Epithelial cell of esophagus (primary cell): ENCODE data around the gene PSTPIP2.
A peak's percentile ranks its signal among the peaks of the same experiment; 100 is the strongest.

Source experiments
- DNase-seq: peaks from one replicate; pipeline ENCODE4 v3.0.0; 2010; ENCODE audit warnings: low read depth
- H3K4me3 ChIP-seq: 2 replicates; pipeline ENCODE4 v1.5.1; 2011; ENCODE audit warnings: mild to moderate bottlenecking, low read length, control low read depth
- CTCF ChIP-seq: IDR thresholded peaks from 2 replicates; pipeline ENCODE4 v1.5.1; 2011; ENCODE audit warnings: low read depth, mild to moderate bottlenecking, low read length, control low read depth, inconsistent platforms; ENCODE audit not compliant: insufficient read depth; ENCODE audit errors: missing control alignments

PSTPIP2 gene, protein sequence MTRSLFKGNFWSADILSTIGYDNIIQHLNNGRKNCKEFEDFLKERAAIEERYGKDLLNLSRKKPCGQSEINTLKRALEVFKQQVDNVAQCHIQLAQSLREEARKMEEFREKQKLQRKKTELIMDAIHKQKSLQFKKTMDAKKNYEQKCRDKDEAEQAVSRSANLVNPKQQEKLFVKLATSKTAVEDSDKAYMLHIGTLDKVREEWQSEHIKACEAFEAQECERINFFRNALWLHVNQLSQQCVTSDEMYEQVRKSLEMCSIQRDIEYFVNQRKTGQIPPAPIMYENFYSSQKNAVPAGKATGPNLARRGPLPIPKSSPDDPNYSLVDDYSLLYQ

DNA sequence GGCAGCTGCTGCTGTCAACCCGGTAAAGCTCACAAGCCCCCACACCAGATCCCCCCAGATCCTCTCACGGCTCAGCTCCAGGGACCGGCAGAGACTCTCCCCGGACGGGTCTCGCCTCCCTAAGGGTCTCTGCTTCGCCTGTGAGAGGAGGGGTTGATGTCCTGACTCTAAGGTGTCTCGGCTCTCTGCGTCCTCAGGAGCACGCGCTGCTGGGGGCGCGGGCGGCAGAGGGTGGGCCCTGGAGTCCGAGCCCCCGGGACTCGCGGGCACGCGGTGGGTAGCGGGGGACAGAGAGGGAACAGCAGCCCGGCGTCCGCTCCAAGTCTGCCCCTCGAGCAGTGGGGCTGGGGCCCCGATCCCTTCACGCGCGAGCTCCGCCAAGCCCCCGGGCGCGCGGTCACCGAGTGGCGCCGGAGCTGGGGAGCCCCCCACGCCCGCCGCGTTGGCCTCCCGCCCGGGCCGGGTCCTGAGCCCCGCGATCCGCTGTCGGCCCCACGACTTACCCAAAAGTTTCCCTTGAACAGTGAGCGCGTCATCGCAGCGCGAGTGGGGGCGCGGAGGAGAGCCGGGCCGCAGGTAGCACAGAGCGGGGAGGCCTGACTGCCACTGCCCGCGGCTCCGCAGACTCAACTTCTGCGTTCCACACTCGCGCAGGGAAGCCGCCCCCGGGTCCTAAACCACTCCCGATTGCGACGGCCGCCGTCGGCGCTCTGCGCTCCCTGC lies at the start of gene PSTPIP2:
Gene PSTPIP2 (minus strand): TSS at position 608 of the 723 bp plus-strand sequence. CDS start 72 bp downstream, at position 536.
- DNase-seq, result peak; percentile 76
- H3K4me3 ChIP-seq, result peak within 1 kb of the TSS; percentile 79
- TF ChIP-seq CTCF, result no peak

- DNase-seq, result no peak
- H3K4me3 ChIP-seq, result no peak overlapping the region
- TF ChIP-seq CTCF, result no peak
These were observed 41.7 kb upstream of the PSTPIP2 start for GRCh38 chr18:46113751-46114150.

DNA sequence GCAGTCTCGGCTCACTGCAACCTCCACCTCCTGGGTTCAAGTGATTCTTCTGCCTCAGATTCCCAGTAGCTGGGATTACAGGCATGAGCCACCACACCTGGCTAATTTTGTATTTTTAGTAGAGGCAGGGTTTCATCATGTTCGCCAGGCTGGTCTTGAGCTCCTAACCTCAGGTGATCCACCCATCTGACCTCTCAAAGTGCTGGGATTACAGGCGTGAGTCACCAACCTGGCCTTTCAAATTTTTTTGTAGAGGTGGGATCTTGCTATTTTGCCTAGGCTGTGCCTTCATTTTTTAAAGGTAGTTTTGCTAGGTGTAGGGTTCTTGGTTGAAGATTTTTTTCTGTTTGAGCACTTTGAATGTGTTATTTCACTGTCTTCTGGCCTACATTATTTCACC lies 38.3 kb upstream of the PSTPIP2 start:
- no peak overlapping the region for H3K4me3 ChIP-seq
- no peak for DNase-seq
- no peak for TF ChIP-seq CTCF

DNA sequence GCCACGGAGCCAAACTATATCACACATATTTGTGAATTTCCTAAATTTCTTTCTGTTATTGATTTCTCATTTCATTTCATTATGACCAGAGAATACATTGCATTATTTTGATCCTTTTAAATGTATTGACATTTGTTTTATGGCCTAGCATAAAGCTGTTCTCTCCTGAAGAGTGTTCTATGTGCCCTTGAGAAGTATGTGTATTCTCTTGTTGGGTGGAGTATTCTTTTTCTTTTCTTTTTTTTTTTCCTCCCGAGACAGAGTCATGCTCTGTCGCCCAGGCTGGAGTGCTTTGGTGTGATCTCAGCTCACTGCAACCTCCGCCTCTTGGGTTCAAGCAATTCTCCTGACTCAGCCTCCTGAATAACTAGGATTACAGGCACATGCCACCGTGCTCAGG lies 37.3 kb upstream of the PSTPIP2 start:
- TF ChIP-seq CTCF, result no peak
- no peak for DNase-seq
- H3K4me3 ChIP-seq, result no peak overlapping the region

DNA sequence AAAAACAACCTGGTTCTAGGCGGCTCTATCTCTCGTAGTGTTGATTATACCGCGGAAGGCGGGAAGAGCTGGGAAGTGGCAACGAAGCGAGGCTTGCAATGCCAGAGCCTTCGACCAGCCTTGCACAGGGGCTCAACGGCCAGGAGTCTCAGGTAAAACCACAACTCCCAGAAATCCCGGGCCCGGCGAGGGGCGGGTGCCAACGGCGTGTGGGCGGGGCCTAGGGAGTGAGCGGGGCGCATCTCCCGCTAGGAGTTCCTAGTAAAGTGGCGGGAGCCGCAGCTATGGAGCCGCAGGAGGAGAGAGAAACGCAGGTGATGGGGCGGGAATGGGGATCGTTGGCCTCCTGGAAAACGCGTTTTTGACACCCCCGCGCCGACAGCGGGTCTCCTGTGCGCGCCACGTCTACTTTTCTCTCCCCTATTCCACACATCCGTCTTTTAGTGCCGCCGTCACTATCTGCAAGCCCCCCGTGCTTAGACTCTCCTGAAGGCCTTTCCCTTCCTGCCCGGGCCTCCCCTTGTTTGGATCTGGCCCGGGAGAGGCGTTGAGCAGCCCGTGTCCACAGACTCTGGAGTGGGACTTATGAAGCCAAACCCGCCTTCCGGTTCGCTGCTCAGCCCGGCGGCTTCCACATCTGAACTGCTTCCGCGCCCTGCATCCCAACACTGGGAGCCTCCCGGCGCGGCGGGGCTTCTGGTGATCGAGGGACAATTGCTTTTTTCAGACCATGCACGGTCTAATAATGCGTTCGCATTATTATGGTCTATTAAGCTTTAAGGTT lies 32.3 kb upstream of the PSTPIP2 start, which contains the start of gene HAUS1:
Gene HAUS1 (plus strand): TSS at position 258 of the 784 bp plus-strand sequence. CDS start 27 bp downstream, at position 285.
- no peak for TF ChIP-seq CTCF
- peak within 1 kb of the TSS; percentile 95 for H3K4me3 ChIP-seq
- DNase-seq, result peak; percentile 85

- no peak overlapping the region for H3K4me3 ChIP-seq
- no peak for DNase-seq
- no peak for TF ChIP-seq CTCF
These were observed 27.4 kb upstream of the PSTPIP2 start for GRCh38 chr18:46099463-46099862.
